WERI-Rb-1 (cell line): ENCODE measurements around the gene SPTLC3.

ENCODE experiments used
- DNase-seq: peaks from one replicate; pipeline ENCODE4 v3.0.0-alpha.2; 2020
- H3K27ac ChIP-seq: fragments of 250-450 bp; sonication (Bioruptor Pico); 2 replicates; pipeline ENCODE4 v1.5.1; 2020; ENCODE audit warnings: mild to moderate bottlenecking, moderate library complexity
- H3K27me3 ChIP-seq: fragments of 250-450 bp; sonication (Bioruptor Pico); 2 replicates; pipeline ENCODE4 v1.5.1; 2021; ENCODE audit warnings: mild to moderate bottlenecking, low read depth, moderate library complexity; ENCODE audit not compliant: insufficient read depth, severe bottlenecking
- H3K36me3 ChIP-seq: fragments of 250-450 bp; sonication (Bioruptor Pico); 2 replicates; pipeline ENCODE4 v1.5.1; 2020; ENCODE audit warnings: mild to moderate bottlenecking, moderate library complexity
- H3K4me3 ChIP-seq: 2 replicates; pipeline ENCODE4 v1.5.1; 2011; ENCODE audit warnings: low read depth, mild to moderate bottlenecking, control low read depth, low read length
- H3K9me3 ChIP-seq: fragments of 250-450 bp; sonication (Bioruptor Pico); 2 replicates; pipeline ENCODE4 v1.5.1; 2021; ENCODE audit warnings: mild to moderate bottlenecking, moderate library complexity; ENCODE audit not compliant: severe bottlenecking
- TF ChIP-seq, protein P1 (sequence below): IDR thresholded peaks from 2 replicates; pipeline ENCODE4 v1.5.1; 2011; ENCODE audit warnings: low read depth, mild to moderate bottlenecking, control low read depth, inconsistent platforms, low read length

The SPTLC3 gene

DNA sequence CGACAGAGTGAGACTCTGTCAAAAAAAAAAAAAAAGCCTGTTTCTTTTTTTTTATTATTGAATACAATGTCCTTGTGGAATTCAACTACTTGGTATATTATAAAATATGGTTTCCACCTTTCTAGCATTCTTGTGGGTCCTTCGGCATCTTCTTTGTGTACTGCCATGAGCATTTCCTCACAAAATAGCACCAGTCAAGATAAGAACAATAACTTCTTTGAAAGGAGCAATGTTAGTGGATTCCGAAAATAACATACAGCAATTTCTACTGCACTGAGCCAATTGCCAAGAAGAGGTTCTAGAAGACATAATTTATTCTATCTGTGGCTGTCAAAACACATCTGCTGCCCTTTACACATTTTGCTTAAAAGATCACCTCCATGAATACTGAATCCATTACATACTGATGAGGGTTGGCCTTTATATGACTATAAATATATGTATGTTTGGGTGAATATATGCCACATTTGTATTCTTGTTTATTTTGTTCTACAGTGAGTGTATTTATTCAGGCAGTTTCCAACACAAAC, 19.1 kb upstream of the SPTLC3 start:
- TF ChIP-seq, protein P1, sequence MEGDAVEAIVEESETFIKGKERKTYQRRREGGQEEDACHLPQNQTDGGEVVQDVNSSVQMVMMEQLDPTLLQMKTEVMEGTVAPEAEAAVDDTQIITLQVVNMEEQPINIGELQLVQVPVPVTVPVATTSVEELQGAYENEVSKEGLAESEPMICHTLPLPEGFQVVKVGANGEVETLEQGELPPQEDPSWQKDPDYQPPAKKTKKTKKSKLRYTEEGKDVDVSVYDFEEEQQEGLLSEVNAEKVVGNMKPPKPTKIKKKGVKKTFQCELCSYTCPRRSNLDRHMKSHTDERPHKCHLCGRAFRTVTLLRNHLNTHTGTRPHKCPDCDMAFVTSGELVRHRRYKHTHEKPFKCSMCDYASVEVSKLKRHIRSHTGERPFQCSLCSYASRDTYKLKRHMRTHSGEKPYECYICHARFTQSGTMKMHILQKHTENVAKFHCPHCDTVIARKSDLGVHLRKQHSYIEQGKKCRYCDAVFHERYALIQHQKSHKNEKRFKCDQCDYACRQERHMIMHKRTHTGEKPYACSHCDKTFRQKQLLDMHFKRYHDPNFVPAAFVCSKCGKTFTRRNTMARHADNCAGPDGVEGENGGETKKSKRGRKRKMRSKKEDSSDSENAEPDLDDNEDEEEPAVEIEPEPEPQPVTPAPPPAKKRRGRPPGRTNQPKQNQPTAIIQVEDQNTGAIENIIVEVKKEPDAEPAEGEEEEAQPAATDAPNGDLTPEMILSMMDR, result no peak
- no peaks in the 10 kb centered on the region for H3K36me3 ChIP-seq
- no peak for DNase-seq
- no peak overlapping the region for H3K4me3 ChIP-seq
- H3K27ac ChIP-seq, result no peak overlapping the region
- no peaks in the 10 kb centered on the region for H3K9me3 ChIP-seq
- H3K27me3 ChIP-seq, result no peaks in the 10 kb centered on the region

DNA sequence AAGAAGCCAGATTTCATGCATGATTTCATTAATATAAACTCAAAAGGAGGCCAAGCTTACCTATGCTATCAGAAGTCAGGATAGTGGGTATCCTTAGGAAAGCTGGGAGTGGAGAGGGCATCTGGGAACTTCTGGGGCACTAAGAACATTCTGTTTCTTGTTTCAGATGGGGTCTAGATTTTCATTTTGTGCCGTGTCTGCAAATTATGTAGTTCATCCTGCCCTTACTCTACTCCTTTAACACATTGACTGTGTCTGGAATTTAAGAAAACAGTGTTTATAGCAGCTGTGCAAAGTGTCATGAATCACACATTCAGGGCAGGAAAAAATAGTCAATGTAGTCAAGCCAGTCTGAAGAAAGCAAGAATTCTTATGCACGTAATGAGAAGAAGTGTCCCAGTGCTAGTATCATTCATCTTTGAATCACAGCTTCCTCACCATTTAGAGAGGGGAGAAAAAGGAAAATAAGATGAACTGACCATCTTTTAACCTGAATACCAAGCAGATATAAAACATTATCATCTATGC, 11.6 kb upstream of the SPTLC3 start:
- TF ChIP-seq, protein P1, result no peak
- no peak for DNase-seq
- no peak overlapping the region for H3K27ac ChIP-seq
- no peaks in the 10 kb centered on the region for H3K9me3 ChIP-seq
- H3K36me3 ChIP-seq, result no peaks in the 10 kb centered on the region
- H3K27me3 ChIP-seq, result no peaks in the 10 kb centered on the region
- H3K4me3 ChIP-seq, result no peak overlapping the region

DNA sequence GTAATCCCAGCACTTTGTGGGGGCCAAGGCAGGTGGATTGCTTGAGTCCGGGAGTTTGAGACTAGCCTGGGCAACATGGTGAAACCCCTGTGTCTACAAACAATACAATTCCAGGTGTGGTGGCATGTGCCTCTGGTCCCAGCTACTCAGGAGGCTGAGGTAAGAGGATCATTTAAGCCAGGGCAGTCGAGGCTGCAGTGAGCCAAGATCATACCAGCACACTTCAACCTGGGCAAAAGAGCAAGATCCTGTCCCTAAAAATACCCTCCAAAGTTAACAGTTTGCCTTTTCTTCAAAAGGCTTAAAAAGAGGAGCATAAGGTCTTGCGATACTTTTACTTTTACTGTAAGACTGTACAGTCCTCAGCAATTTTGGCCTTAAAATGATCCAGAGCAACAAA, 10.7 kb upstream of the SPTLC3 start:
- Histone ChIP-seq H3K4me3 (no peak overlapping the region), H3K36me3 (no peaks in the 10 kb centered on the region), H3K27ac (no peak overlapping the region), H3K27me3 (no peaks in the 10 kb centered on the region), H3K9me3 (no peaks in the 10 kb centered on the region)
- DNase-seq, result no peak
- TF ChIP-seq, protein P1, result no peak

DNA sequence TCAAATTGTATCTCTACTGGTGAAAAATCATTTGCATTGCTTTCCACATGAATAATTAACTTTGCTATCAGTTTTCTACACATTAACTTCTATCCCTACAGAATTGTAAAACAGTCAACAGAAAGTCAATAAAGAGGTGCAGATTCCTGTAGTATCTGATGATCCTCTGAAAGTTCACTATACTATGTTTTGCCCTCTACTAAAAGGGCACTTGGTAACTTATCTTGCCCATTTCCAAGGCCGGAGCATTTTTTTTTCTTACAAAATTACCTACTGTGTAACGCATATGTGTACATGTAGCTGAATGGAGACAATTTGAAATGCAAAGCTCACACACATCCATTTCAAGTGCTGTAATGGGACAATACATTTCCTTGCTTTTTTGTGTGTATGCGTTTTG, 9.6 kb upstream of the SPTLC3 start:
- DNase-seq, result no peak
- no peaks in the 10 kb centered on the region for H3K36me3 ChIP-seq
- H3K27me3 ChIP-seq, result no peaks in the 10 kb centered on the region
- H3K9me3 ChIP-seq, result no peaks in the 10 kb centered on the region
- H3K4me3 ChIP-seq, result no peak overlapping the region
- no peak overlapping the region for H3K27ac ChIP-seq
- TF ChIP-seq, protein P1, result no peak

DNA sequence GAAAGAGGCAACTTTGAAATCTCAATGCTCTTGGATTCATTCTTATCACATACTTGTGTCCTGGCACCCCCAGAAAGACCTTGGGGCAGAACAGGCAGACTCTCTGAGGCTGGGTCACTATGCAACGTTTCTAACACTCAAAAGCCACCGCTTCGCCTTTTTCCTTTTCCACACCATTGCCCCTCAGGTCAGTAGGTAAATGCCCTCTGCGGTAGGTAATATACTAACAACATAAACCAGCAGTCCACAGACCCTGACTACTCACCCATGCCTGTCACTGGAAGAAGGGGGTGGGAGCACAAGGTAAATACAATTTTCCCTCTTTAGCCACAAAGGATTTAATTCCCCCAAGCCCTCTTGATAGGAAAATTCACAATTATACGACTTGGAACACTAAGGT, 6.5 kb upstream of the SPTLC3 start:
- H3K27ac ChIP-seq, result no peak overlapping the region
- no peak overlapping the region for H3K4me3 ChIP-seq
- no peak for DNase-seq
- no peaks in the 10 kb centered on the region for H3K27me3 ChIP-seq
- H3K9me3 ChIP-seq, result no peaks in the 10 kb centered on the region
- H3K36me3 ChIP-seq, result no peaks in the 10 kb centered on the region
- TF ChIP-seq, protein P1, result no peak

DNA sequence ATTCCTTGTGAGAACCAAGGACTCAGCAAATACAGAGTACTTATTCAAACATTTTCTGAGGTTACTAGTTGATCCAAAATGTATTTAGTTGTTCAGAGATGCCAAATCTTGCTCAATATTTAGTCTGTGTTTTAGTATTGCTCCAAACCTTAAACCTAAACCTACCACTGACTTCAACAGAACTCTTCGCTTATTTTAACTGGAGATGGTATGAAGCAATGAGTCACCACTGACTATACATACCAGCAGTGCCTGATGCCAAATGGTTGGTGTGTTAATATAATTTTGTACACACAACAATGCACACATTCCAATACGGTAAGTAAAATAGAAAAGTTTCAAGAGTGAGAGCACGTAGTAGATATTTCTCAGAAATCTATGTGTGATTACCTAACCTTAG, 1.9 kb upstream of the SPTLC3 start:
- H3K9me3 ChIP-seq, result no peaks in the 10 kb centered on the region
- H3K36me3 ChIP-seq, result no peaks in the 10 kb centered on the region
- H3K27ac ChIP-seq, result no peak overlapping the region
- no peaks in the 10 kb centered on the region for H3K27me3 ChIP-seq
- DNase-seq, result no peak
- TF ChIP-seq, protein P1, result no peak
- H3K4me3 ChIP-seq, result no peak overlapping the region
